ENCODE measurements around the gene NT5DC2. TPM values are rescaled to one million over a fixed set of nuclear protein-coding genes. Genes with fewer than 3 reads are reported as not detected.

Gene NT5DC2
- total RNA-seq, 1 experiment from 2014 or later: 50.0 TPM

DNA sequence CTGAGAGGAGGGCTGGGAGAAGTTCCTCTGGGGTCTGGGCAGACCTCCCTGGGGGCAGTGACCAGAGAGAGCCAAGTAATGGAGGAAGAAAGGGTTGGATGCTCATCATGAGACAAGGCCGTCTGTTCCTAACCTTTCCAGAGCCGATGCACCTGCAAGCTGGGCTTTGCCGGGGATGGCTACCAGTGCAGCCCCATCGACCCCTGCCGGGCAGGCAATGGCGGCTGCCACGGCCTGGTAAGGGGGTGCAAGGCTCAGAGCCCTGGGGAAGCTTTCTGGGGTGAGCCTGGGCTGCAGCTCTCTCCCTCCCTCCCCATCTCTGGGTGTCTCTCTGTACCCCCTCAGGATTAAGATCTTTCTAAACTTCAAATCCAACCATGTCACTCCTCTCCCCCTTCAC lies 22.1 kb downstream of the NT5DC2 start:
- no peak for DNase-seq (ENCODE audit: low read depth)

DNA sequence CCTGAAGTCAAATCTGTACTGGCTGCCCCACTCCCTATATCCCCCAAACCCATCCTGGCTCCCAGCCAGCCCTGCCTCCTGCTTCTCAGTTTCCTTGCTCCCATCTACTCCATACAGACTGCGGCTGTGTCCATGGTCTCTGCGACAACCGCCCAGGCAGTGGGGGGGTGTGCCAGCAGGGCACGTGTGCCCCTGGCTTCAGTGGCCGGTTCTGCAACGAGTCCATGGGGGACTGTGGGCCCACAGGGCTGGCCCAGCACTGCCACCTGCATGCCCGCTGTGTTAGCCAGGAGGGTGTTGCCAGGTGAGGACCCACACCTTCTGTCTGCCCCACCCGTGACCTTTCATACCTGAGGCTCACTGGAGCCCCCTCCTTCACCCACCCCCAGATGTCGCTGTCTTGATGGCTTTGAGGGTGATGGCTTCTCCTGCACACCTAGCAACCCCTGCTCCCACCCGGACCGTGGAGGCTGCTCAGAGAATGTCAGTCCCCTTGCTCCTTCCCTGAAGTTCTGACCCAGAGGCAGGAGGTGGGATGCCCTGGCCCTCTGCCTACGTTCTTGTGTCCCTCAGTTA lies 23.8 kb downstream of the NT5DC2 start:
- no peak for DNase-seq (ENCODE audit: low read depth)

DNA sequence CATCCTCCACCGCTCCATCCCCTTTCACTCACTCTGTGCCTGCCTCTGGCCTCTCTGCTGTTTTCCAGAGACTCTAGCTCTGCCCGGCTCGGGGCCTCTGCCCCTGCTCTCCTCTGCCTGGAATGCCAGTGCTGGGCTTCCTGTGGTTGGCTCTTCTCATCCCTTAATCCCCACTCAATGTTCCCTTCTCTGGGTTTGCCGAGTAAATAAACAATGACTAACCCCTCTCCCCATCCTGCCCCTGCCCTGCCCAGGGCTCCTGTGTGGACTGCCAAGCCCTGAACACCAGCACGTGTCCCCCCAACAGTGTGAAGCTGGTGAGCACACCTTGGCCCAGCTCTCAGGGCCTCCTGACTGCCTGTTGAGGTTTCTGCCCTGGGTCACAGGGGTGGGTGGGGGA lies 26.3 kb downstream of the NT5DC2 start:
- peak; percentile 87 for DNase-seq (ENCODE audit: low read depth)

DNA sequence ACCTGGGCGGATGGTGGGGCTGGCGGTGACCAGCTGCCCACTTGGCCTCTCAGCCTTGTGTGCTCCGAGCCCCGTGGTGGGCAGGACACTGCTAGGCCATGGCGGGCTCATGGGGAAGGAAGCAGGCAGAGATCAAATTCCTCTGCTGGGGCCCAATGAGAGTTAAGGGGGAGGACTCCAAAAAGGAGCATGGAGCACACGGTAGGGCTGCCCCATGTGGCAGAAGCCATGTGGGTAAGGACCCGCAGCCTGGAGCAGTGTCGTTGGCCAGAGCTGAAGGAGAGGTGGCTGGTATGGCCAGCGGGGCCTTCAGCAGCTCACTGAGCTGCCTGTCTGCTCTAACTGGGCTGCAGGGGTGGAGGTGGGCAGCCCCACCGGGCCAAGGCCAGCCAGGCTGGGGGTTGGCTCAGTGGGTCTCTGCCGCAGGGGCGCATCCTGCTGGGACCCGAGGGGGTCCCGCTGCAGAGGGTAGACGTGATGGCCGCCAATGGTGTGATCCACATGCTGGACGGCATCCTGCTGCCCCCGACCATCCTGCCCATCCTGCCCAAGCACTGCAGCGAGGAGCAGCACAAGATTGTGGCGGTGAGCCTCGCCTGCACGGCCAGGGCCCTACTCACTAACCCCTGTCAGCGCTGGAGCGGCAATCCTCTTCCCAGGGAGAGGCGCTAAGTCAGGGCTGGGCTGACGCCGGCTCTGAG lies 27.2 kb downstream of the NT5DC2 start:
- DNase-seq (ENCODE audit: low read depth): no peak

DNA sequence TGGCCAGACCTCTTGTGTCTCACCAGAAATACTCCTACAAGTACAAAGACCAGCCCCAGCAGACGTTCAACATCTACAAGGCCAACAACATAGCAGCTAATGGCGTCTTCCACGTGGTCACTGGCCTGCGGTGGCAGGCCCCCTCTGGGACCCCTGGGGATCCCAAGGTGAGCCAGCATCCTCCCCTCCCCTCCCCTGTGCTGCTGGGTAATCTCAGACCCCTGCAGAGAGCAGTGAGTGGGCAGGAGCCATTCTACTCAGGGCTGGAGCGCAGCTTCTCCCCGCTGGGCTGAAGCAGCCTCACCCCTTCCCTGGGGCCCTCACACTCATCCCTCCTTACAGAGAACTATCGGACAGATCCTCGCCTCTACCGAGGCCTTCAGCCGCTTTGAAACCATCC lies 28.7 kb downstream of the NT5DC2 start:
- DNase-seq (ENCODE audit: low read depth): no peak

DNA sequence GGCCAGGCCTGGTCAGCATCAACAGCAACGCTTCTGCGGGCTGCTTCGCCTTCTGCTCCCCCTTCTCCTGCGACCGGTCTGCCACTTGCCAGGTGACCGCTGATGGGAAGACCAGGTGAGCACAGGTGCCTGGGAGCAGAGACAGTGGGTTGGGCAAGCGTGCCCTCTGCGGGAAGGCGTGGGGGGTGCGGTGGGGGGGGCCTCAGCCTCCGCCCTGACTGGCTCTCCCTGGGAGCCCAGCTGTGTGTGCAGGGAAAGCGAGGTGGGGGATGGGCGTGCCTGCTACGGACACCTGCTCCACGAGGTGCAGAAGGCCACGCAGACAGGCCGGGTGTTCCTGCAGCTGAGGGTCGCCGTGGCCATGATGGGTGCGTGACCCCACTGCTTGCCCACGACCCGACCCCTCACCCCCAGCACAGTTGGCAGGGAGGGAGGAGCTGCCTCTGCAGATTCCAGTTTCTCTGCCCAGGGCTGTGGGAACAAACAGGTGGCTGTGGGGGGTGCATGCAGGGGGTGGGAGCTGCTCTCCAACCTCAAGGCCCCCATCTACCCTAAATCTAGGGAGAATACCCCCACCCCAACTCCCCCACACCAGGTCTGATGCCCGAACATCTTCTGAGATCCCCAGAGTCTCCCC lies 29.8 kb downstream of the NT5DC2 start:
- DNase-seq (ENCODE audit: low read depth): no peak

DNA sequence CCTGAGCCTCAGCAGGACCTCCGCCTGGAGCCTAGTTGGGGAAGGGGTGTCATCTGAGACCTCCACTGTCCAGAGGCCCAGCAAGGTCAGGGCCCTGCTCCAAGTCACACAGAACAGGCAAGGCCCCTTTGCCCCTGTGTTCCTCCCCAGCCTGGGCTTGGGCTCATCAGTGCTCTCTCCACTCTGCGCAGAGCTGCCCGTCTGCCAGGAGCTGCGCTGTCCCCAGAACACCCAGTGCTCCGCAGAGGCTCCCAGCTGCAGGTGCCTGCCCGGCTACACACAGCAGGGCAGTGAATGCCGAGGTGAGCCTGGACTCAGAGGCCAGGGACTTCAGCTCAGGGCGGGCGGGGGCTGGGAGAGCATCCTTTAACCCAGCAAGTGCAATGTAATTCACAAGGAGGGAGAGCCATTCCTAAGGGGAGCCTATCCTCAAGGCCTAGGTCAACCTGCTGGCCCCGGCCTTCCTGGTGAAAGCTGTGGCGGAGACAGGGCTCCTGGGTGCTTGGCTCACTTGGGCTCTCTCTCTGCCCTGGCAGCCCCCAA lies 30.8 kb downstream of the NT5DC2 start:
- no peak for DNase-seq (ENCODE audit: low read depth)

DNA sequence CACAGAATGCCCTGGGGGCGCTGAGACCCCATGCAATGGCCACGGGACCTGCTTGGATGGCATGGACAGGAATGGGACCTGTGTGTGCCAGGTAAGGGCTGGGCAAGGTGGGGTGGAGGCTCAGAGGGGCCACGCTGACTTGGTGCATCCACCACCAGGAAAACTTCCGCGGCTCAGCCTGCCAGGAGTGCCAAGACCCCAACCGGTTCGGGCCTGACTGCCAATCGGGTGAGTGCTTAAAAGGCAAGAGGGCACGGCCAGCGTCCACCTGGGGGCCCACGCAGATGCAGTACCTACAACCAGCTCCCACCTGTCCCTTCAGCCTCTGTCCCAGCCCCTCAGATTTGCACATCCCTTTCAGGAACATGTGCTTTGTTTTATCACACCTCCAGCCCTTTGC lies 31.7 kb downstream of the NT5DC2 start:
- no peak for DNase-seq (ENCODE audit: low read depth)

DNA sequence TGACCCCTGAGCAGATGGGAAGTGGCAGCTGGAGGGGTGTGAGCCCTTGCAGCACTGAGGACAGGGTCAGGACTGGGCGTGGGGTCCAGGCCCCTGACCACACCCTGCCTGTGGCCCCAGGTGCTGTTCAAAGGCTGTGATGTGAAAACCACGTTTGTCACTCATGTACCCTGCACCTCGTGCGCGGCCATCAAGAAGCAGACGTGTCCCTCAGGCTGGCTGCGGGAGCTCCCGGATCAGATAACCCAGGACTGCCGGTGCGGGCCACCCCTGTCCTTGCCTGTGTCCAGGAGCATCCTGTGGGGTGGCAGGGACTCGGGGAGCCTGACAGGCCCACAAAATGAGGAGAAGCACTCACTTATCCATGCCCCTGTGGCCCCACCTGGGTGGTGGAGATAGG lies 32.6 kb downstream of the NT5DC2 start:
- DNase-seq (ENCODE audit: low read depth): no peak

DNA sequence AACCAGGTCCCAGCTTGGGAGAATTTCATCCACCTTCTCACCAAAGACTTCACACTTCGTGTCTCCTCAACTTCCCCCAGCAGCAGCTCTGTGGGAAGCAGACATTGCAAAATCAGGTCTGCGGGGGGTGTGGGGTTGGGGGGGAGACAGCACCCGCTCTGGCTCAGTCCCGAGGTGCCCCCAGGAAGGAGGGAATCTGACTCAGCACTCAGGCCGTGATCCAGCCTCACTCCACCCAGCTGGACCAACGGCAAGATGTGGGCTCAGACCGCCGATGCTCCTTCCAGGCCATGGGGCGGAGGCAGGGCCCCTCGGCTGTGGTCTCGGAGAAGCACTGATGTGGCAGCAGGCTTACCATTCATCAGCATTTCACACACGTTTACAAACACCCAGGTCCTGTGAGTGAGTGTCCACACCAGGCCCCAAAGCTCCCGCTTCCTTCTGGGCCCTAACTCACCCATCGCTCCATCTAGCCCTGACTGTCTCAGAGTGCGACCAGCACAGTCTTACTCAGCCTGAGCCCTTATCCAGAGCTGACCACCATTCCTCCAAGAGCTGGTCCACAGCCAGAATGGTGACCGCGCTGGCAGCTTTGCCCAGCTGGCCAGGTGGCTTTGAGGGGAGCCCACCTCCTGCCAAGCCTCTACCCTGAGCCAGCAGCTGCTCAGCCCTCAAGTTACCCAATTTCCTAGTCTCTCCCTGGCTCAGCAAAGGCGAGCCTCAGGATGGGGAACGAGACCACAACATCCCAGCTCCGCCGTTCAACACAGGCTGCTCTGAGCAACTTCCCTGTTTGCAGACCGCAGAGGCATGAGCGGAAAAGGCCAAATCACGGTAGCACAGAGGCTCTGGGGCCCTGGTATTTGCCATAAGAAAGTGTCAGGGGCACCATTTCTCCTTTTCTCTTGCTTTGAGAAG lies 35.3 kb downstream of the NT5DC2 start:
- peak; percentile 65 for DNase-seq (ENCODE audit: low read depth)

DNA sequence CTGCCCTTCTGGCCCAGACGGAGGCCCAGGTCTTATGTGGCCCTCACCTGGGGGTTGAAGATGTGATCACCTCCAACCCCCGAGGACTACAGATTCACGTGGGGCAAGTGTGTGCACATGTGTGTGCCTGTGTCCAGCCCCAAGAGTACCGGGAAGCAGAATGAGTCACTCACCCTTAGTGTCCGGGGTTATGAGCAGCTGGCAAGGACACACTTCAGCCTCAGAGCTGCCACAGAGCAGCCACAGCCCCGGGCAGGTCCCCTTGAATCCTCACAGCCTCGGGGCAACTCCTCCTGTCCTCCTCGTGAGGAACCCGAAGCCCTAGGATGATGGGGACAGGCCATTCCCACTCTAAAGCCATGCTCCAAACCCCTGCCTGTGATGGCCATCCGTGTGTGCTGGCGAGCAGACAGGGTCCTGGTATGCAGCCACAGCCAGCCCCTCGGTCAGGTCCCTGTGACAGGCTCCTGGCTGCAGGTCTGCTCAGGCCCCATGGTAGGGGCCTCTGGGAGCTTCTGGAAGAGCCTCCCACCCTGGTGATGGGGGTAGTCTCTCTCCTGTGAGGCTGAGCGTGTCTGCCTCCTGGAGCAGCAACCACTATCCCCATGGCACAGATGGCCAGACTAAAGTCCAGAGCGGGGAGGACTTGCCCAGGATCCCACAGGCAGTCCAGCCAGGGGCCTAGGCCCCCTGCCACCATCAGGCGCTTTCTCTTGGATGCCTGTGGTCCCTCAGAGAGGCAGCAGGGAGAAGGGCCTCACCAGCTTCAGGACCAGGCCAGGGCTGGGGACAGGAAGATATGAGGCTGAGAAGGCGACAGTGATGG lies 37.7 kb downstream of the NT5DC2 start:
- DNase-seq (ENCODE audit: low read depth): peak; percentile 75

DNA sequence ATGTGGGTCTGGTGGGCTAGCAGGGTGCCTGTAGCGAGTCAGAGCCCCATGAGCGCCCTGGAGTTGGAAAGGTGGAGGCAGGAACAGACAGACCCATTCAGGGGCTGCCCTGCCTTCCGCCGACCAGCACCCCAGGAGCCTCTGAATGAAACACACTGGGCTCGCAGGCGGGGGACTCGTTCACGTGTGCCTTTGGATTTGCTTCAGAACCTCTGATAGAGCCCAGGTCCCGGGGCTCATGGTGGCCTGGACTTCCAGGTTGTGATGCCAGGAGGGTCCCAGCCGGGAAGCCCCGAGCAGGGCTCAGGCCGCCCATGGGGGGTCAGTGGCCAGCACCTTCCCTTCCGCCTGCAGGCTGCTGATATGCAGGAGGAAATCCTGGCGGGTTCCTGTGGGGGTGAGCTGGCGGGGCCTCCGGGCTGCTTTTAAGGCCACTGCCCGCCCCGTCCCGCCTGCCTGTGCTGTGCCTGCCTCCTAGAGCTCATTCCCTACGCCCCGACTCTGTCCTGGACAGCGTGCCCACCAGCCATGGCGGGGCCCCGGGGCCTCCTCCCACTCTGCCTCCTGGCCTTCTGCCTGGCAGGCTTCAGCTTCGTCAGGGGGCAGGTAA lies 38.7 kb downstream of the NT5DC2 start, which contains the start of gene STAB1:
Gene STAB1 (plus strand): TSS at position 453 of the 610 bp plus-strand sequence. CDS start 76 bp downstream, at position 529.
- DNase-seq (ENCODE audit: low read depth): no peak

DNA sequence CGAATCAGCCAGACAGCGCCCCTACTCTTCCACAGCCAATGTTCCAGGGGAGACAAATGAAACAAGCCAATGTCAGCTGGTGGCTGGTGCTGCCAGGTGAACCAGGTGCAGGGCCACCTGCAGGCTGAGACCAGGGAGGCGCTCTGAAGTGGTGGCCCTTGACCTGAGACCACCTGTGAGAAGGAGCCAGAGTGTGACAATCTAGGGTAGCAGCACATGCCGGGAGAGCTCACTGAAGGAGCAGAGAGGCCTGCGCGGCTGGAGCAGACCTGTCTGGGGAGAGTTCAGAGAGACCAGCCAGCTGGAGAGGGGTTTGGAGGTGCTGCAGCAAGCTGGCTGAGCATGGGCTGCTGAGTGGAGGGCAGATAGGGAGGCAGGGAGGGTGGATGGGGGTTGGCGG lies 39.2 kb downstream of the NT5DC2 start:
- DNase-seq (ENCODE audit: low read depth): no peak

DNA sequence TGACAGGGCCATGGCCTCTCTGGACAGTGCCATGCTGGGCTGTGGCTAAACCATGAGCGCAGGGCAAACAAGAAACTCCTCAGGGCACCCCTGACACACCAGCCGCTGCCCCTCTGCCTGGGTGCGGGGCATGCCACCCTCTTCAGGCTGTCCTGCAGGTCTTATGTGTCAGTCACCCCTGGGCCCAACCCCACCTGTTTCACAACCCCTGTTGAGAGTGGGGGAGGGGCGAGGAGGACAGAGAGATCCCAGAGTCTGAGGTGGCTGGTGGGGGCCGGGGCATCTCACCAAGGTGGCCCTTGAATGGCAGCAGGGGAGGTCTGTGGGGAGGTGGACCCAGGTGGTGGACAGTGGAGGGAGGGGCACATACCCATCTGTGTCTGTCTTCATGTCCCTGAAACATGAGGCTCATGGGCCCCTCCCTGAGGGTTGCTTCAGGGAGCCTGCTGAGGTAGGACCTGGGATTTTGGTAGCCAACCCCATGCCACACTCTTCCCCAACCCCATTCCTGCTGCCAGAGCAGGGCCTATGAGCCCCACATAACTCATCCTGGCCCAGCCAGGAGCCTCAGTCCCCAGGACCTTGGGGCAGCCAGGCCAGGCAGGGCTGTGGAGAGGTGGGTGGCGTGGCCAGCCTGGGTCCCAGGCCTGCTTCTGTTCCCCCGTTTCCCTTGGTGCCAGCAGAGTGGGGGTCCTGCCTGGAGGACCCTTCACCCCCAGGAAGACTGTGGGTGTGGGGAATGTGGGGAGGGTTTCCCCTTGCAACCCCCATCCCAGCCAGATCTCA lies 40.2 kb downstream of the NT5DC2 start:
- DNase-seq (ENCODE audit: low read depth): no peak

DNA sequence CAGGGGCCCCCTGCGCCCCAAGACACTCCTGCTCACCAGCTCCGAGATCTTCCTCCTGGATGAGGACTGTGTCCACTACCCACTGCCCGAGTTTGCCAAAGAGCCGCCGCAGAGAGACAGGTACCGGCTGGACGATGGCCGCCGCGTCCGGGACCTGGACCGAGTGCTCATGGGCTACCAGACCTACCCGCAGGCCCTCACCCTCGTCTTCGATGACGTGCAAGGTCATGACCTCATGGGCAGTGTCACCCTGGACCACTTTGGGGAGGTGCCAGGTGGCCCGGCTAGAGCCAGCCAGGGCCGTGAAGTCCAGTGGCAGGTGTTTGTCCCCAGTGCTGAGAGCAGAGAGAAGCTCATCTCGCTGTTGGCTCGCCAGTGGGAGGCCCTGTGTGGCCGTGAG lies 41.6 kb downstream of the NT5DC2 start:
- no peak for DNase-seq (ENCODE audit: low read depth)

DNA sequence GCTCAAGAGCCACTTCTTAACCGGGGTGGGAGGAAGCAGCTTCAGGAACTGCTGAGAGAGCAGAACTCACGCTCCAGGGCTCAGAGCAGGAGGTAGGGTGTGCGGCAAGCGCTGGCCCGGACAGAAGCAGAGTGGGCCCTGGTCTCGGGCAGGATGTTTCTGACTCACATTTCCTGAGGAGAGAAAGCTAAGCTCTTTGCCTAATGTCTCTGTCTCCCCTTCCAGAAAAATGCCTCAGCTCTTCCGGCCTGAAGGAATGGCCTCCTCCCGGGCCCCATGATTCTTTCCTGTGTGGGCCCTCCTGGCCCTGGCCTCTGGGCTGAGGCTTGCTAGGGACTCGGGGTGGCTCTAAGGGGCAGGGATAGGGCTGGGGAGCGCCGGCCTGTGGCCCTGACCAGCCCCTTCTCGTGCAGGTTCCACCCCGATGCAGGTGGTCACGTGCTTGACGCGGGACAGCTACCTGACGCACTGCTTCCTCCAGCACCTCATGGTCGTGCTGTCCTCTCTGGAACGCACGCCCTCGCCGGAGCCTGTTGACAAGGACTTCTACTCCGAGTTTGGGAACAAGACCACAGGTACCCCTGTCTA lies 42.6 kb downstream of the NT5DC2 start:
- no peak for DNase-seq (ENCODE audit: low read depth)

DNA sequence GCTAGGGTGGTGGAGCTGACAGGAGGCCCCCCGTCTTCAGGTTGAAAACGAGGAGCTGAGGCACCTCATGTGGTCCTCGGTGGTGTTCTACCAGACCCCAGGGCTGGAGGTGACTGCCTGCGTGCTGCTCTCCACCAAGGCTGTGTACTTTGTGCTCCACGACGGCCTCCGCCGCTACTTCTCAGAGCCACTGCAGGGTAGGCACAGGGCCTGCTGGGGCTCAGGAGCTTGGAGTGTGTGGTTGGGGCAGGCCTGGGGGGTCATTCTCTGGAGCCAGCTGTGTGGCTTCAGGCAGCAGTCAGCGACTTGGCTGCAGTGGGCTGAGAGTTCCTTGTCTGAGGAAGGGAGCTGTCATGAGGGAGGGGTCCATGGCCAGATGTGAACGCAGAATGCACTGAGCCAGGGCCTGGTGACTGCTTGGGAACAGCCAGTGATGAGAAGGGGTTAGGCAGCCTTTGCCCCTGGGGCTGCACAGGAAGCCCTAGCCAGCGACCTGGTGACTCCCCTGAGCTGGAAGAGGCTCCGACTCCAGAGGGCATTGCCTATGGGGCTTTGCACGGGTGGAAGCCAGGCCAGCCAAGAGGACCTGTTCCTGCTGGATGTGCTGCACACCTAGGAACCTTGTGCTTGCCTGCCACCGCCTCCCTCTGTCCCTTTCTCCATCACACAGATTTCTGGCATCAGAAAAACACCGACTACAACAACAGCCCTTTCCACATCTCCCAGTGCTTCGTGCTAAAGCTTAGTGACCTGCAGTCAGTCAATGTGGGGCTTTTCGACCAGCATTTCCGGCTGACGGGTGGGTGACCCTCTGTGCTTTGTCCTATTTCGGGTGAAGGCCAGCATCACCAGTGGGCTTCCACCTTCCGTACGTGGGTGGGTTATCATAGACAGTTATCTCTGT lies 43.4 kb downstream of the NT5DC2 start:
- DNase-seq (ENCODE audit: low read depth): no peak

DNA sequence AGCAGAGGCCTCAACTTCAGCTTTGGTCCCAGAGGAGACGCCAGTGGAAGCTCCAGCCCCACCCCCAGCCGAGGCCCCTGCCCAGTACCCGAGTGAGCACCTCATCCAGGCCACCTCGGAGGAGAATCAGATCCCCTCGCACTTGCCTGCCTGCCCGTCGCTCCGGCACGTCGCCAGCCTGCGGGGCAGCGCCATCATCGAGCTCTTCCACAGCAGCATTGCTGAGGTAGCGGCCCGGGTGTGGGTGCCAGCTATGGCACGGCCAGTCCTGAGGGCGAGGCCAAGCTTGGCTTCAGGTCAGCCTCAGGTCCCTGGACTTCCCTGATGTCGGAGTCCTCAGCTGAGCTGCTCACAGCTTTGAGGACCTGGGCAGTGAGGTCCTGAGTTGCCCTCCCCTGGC lies 44.2 kb downstream of the NT5DC2 start:
- no peak for DNase-seq (ENCODE audit: low read depth)

All from M059J (cell line).